Panc1 (cell line): ENCODE measurements around the gene PSMD7.

Source experiments
- CTCF ChIP-seq: fragments of 450-650 bp; IDR thresholded peaks from 2 replicates; pipeline ENCODE4 v1.5.1; 2017; ENCODE audit warnings: mild to moderate bottlenecking
- POLR2AphosphoS5 ChIP-seq: IDR thresholded peaks from 2 replicates; pipeline ENCODE4 v1.6.1; 2012; ENCODE audit warnings: mild to moderate bottlenecking, low read depth, low read length, moderate library complexity

- TF ChIP-seq CTCF (no peak), POLR2AphosphoS5 (no peak)
Measured at GRCh38 chr16:74302341-74302740, 5.7 kb downstream of the PSMD7 start.
